ENCODE data around the gene HSDL2. TPM values are rescaled to one million over a fixed set of nuclear protein-coding genes. Genes with fewer than 3 reads are reported as not detected.

Gene HSDL2
- total RNA-seq (ENCODE audit: unreplicated experiment): 4.8 TPM
- long read RNA-seq, partial matches to known transcripts: 0 of 4 reads
- long read RNA-seq, other reads (novel, unspliced or antisense): 2 of 4 reads

GRCh38 chr9:112380102-112380824, at the start of gene HSDL2:
Gene HSDL2 (plus strand): TSS chr9:112380108. CDS start chr9:112380164, 56 bp downstream.
- H3K27ac Mint-ChIP-seq (ENCODE audit: unreplicated experiment): peak within 1 kb of the TSS; percentile 96
- H3K36me3 Mint-ChIP-seq (ENCODE audit: unreplicated experiment): no peaks in the 10 kb centered on the region
- H3K4me3 Mint-ChIP-seq (ENCODE audit: unreplicated experiment): peak within 1 kb of the TSS; percentile 94
- peaks cover 5% of the 10 kb centered on the region for H3K9me3 Mint-ChIP-seq (ENCODE audit: unreplicated experiment)
- H3K27me3 Mint-ChIP-seq (ENCODE audit: unreplicated experiment): no peaks in the 10 kb centered on the region
- peaks cover 3% of the 10 kb centered on the region for H3K4me1 Mint-ChIP-seq (ENCODE audit: low read depth, unreplicated experiment)
- no peak for DNase-seq
- TF ChIP-seq CTCF (IDR thresholded peaks at IDR 0.05; ENCODE audit: partially characterized antibody, unreplicated experiment): no peak

GRCh38 chr9:112331674-112331952, 48.3 kb upstream of the HSDL2 start:
- TF ChIP-seq CTCF (IDR thresholded peaks at IDR 0.05; ENCODE audit: partially characterized antibody, unreplicated experiment): no peak
- no peaks in the 10 kb centered on the region for H3K36me3 Mint-ChIP-seq (ENCODE audit: unreplicated experiment)
- peak overlapping the region; percentile 96 for H3K4me3 Mint-ChIP-seq (ENCODE audit: unreplicated experiment)
- no peak for DNase-seq
- peaks cover 6% of the 10 kb centered on the region for H3K4me1 Mint-ChIP-seq (ENCODE audit: low read depth, unreplicated experiment)
- peaks cover 4% of the 10 kb centered on the region for H3K27me3 Mint-ChIP-seq (ENCODE audit: unreplicated experiment)
- peaks cover 6% of the 10 kb centered on the region for H3K9me3 Mint-ChIP-seq (ENCODE audit: unreplicated experiment)
- H3K27ac Mint-ChIP-seq (ENCODE audit: unreplicated experiment): no peak overlapping the region

GRCh38 chr9:112332214-112332613, 47.7 kb upstream of the HSDL2 start:
- Mint-ChIP-seq H3K27ac (ENCODE audit: unreplicated experiment) (peak overlapping the region; percentile 89), H3K36me3 (ENCODE audit: unreplicated experiment) (no peaks in the 10 kb centered on the region), H3K27me3 (ENCODE audit: unreplicated experiment) (peaks cover 4% of the 10 kb centered on the region), H3K4me1 (ENCODE audit: low read depth, unreplicated experiment) (peaks cover 6% of the 10 kb centered on the region), H3K4me3 (ENCODE audit: unreplicated experiment) (peak overlapping the region; percentile 96), H3K9me3 (ENCODE audit: unreplicated experiment) (peaks cover 6% of the 10 kb centered on the region)
- DNase-seq: no peak
- TF ChIP-seq CTCF (IDR thresholded peaks at IDR 0.05; ENCODE audit: partially characterized antibody, unreplicated experiment): no peak

- Mint-ChIP-seq H3K27ac (ENCODE audit: unreplicated experiment) (peak overlapping the region; percentile 89), H3K4me1 (ENCODE audit: low read depth, unreplicated experiment) (peaks cover 6% of the 10 kb centered on the region), H3K36me3 (ENCODE audit: unreplicated experiment) (no peaks in the 10 kb centered on the region), H3K4me3 (ENCODE audit: unreplicated experiment) (peak overlapping the region; percentile 96), H3K9me3 (ENCODE audit: unreplicated experiment) (peaks cover 6% of the 10 kb centered on the region), H3K27me3 (ENCODE audit: unreplicated experiment) (peaks cover 4% of the 10 kb centered on the region)
- TF ChIP-seq CTCF (IDR thresholded peaks at IDR 0.05; ENCODE audit: partially characterized antibody, unreplicated experiment): no peak
- no peak for DNase-seq
Measured at GRCh38 chr9:112332674-112332976, 47.3 kb upstream of the HSDL2 start.

GRCh38 chr9:112332977-112333638, 46.8 kb upstream of the HSDL2 start, which contains the start of gene PTBP3:
Gene PTBP3 (minus strand): TSS chr9:112333619. CDS start chr9:112297865, 35,754 bp downstream.
- DNase-seq: peak; percentile 81
- Mint-ChIP-seq H3K4me3 (ENCODE audit: unreplicated experiment) (peak within 1 kb of the TSS; percentile 96), H3K27ac (ENCODE audit: unreplicated experiment) (peak within 1 kb of the TSS; percentile 93), H3K4me1 (ENCODE audit: low read depth, unreplicated experiment) (peaks cover 6% of the 10 kb centered on the region), H3K9me3 (ENCODE audit: unreplicated experiment) (peaks cover 6% of the 10 kb centered on the region), H3K27me3 (ENCODE audit: unreplicated experiment) (peaks cover 4% of the 10 kb centered on the region), H3K36me3 (ENCODE audit: unreplicated experiment) (no peaks in the 10 kb centered on the region)
- no peak for TF ChIP-seq CTCF (IDR thresholded peaks at IDR 0.05; ENCODE audit: partially characterized antibody, unreplicated experiment)

All from glutamatergic neuron (in vitro differentiated cells).